Measurements from ENCODE around the gene ARSB.

DNA sequence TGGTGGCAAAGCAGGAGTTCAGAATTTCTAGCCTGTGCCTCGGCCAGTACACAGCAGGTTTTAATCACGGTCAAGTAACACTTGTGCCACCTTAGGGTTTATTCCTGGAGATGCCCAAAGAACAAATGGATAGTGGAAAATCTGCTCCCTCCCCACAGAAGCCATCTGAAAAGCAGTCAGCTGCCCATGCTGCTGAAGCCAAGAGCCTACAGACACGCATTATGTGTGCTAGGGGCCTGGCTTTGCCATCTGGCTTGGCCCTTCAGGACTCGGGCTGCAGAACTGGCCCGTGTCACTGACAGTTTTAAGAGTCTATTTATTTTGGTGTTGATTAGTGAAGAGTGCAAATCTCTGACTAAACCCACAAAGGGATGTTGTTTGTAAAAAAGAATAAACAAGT, 11.1 kb downstream of the ARSB start:
- TF ChIP-seq CTCF (IDR thresholded peaks at IDR 0.05) (no peak), ZFX (IDR thresholded peaks at IDR 0.05; ENCODE audit: borderline replicate concordance) (no peak)

All from 22Rv1 (cell line).